GM18873 (cell line): Measurements from ENCODE around the gene CFDP1.

Experiments
- ATAC-seq: cut with Tn5 transposase; IDR thresholded peaks from one replicate; pipeline ENCODE4 v1.9.1; 2021; ENCODE audit warnings: mild to moderate bottlenecking, moderate library complexity, moderate number of reproducible peaks; ENCODE audit not compliant: unreplicated experiment, low FRiP score

Gene CFDP1

DNA sequence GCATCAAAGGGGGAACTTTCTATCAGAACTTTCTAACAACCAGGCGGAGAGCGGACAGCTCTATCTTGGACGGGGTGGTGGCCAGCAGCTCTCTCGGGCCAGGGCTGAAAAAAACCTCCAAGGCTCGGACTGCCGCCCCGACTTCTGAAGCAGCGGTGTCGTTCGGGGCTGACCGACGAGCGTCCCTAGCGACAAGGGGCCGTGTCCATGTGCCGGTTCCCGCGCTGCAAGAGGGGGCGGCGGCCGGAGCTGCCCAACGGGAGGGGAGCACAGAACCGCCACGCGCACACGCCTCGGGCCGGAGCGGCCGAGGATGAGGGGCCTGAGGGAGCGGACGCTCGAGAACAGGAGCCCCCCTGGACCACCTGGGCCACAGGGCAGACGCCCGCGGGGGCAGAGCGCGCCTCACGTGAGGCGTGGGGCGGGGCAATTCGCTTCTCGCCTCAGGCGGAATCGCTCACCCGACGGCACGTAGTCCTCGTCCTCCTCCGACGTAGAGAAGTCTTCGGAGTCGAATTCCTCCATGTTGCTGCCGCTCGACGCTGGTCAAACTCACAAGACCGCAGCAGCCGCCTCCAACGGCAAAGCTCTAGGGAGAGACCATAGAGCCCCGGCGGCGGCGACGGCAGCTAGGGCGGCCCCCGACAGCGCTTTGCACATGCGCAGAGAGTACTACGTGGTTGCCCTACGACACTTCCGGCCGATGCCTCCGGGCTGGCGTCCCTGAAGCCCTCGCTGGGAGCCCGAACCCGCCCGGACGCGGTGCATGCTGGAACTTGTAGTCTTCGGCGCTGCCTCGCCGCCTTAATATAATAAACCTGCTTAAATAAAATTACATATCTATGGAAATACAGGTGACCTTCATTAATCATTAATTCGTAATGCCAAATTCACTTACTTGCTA is at the start of gene CFDP1:
CFDP1 (minus strand) TSS at position 676 of the 904 bp plus-strand sequence; CDS start at position 525, 151 bp downstream.
- ATAC-seq = peak; percentile 93

DNA sequence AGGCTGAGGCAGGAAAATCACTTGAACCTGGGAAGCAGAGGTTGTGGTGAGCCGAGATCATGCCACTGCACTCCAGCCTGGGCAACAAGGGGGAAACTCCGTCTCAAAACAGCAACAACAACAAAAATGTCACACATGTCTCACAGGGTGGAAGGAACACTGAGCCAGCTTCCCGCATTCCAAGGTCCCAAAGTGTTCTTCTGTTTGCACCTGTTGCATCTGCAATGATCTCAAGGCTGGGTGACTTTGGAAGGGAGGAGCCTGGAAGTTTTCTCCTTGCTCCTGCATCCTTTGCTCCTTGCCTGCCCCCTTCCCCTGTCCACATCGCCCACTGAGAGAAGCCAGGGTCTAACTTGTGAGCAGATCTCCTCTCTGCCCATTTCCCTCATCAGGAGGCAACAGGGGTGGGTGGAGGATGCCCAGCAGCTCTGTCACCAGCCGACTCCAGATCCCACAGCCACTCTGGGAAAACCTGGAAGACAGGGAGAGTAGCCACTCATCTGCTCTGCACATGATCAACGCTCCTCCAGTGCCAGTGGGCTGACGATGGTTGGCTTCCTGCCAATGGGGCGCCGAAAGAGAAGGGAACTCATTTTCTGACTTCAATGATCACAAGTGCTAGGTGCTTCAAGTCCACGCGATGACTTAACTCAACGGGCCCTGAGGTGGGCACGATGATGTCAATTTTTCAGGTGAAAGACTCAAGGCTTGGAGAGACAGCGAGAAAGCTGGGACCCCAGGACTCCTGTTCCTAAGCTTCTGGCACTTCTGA is 49.3 kb upstream of the CFDP1 start:
- no peak for ATAC-seq

DNA sequence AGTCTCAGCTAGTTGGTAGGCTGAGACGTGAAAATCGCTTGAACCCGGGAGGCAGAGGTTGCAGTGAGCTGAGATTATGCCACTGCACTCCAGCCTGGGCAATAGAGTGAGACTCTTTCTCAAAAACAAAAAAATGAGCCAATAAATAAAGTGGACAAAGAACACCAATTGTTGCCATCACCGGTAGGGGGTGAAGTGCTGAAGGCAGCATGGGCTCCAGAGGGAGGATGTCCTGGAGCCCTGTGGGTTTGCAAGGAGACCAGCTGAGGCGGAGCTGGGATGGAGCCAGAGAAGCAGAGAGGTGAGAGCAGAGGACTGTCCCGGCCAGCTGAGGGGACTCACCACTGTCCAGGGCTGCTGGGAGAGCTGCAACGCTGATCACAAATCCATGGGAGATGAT is 48.2 kb upstream of the CFDP1 start:
- ATAC-seq = no peak

DNA sequence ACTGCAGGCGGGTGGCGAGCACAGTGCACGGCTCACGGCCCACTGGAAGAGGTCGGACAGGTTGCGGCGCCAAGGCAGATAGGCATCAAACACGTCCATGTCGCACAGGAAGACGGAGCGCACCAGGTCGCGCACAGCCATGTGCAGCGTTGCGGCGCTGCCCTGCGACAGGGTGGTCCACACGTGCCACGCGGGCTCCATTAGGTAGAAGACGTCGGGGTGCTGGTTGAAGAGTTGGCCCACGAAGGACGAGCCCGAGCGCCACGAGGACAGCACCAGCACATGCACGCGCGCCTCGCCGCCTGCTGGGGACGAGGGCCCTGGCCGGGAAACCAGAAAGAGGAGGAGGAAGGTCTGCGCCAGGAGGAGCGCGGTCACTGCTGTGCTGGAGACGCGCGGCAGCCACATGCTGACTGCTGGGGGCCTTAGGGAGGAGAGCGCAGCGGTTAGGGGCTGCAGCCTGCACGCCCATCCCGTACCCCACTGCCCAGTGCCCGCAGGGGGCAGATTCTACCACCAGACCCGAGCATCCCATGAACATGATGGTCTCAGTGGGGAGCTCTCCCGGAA is 46.2 kb upstream of the CFDP1 start:
- no peak for ATAC-seq

DNA sequence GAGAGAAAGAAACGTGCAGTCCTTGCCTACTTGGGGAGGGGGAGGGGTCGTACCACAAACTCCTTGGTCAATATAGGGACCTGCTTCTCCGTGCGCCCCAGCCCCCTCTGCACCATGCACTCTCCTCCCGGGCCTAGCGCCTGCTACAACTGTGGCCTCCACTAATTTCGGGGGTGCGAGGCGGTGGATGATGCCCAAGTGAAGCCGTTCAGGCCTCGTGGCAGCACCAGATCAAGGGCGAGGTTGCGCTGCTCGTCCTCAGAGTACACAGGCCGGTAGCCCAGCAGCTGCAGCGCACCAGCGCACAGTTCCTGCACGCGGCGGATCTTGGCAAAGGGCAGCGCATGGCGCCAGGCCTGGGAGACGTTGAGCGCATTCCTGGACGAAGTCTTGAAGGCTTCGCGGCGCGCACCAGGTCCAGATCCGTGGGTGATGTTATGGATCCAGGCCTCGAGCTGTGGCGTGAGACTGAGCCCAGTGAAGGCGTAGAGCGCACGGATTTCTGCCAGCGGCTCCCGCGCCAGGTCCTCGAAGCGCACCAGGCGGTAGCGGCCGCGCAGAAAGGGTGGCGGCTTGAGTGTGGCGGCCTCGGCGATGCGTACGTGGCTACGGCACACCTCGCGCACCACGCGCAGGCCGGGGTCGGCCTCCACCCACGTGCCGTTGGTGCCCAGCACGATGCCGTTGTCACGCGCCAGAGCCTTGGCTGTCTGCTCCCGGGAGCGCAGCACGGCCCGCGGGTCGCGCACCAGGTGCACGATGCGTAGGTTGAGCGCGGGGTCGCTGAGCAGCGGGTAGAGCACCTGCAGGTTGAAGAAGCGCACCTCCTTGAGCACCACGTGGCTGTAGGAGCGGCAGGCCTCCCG is 45.4 kb upstream of the CFDP1 start:
- no peak for ATAC-seq

DNA sequence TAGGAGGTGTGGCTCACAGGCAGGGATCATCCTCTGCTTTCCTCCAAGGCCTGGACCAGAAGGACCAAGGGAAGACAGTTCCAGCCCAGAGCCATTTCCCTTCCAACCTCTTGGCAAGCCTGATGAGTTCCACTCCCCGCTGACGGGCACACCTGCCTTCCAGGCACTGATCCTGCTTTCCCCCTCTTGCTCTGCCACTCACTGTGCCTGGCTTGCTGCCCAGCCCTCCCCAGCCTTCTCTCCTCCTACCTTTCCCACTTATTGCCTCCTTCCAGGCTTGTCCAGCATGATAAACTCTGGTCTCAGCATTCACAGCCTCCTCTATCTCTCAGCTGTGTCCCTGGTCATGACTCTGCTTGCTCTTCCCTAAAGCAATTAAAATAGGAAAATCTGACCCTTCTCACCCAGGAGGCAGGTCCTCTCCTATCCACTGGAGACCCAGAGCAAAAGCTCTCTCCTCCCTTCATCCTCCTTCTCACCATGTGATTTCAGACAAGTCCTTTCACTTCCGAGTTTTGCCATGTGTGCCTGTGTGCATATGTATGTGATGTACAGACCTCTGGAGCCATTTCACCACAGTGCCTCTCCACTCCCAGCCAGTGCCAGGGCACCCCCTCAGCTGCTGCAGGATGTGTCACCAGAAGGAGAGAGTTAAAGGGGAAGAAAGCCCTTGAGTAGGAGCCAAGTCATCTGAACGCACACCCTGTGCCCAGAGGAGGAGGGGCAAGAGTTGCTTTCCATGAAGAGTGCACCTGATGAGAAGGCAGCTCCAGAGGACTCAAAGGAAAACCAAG is 44.6 kb upstream of the CFDP1 start:
- no peak for ATAC-seq

DNA sequence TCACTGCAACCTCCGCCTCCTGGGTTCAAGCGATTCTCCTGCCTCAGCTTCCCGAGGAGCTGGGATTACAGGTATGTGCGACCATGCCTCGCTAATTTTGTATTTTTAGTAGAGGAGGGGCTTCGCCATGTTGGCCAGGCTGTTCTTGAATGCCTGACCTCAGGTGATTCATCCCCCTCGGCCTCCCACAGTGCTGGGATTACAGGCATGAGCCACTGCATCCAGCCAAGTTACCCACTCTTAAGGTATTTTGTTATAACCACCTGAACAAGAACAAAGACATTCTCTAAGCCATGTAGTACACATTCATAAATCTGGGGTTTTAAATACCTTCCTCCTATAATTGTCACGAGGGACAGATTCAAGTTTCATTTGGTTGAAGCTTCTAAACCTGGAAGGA is 43.5 kb upstream of the CFDP1 start:
- ATAC-seq = no peak

DNA sequence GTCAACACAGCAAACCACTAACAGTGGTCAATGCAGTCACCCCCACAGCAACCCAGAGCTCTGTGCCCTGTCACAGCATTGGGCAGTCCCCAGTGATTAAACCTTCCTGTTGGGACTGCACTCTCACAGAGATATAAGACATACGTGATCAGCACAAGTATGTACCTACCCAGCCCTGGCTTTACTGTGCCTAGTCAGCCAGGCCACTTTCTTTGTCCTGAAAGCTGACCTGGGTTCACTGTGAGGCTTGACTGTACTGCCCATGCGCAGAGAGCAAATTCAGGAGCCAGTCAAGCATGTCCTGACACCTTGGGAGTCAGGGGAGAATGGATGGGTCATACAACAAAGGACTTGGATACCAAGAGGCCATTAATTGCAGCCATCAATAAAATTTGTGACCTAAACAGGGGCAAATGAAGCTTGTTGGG is 42.1 kb upstream of the CFDP1 start:
- no peak for ATAC-seq

DNA sequence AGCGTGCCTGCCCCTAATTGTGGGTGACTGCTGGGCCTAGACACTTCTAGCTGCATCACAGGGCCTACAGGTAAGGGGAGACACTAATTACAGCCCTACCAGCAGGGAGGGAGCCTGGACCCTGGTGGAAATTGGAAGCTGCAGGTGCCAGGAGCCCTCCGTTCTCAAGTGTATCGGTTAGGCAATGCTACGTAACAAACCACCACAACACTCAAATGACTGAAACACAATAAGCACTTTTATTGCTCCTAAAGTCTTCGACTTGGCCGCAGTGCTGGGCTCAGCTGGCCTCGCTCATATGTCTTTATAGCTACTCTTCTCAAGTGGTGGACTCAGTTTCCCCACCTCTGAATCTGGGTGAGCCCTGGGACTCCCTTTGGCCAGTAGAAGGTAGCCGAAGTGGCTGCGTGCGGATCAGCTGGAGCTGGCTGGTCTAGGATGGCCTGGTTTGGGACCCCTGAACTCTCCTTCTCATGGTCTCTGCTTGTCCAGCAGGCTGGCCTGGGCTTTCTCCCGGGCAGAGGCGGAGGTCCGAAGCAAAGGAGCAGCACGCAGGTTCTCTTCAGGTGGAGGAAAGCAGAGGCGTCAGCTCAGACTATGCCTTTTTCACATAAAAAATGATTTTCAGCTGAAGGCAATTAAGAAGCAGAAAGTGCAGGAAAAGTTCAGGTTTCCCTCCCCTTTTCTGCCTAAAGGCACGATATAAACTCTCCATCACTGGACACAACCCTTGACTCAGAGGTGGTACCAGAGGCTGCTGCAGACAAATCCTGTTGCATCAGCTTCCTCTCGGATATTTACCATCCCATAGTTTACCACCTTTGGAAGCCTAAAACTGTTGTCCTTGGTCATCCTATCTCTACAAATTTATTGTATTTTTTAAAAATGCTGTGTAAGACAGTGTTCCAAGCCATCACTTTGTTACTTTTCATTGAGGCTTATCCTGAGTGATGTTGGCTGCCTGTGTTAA is 39.9 kb upstream of the CFDP1 start:
- no peak for ATAC-seq

DNA sequence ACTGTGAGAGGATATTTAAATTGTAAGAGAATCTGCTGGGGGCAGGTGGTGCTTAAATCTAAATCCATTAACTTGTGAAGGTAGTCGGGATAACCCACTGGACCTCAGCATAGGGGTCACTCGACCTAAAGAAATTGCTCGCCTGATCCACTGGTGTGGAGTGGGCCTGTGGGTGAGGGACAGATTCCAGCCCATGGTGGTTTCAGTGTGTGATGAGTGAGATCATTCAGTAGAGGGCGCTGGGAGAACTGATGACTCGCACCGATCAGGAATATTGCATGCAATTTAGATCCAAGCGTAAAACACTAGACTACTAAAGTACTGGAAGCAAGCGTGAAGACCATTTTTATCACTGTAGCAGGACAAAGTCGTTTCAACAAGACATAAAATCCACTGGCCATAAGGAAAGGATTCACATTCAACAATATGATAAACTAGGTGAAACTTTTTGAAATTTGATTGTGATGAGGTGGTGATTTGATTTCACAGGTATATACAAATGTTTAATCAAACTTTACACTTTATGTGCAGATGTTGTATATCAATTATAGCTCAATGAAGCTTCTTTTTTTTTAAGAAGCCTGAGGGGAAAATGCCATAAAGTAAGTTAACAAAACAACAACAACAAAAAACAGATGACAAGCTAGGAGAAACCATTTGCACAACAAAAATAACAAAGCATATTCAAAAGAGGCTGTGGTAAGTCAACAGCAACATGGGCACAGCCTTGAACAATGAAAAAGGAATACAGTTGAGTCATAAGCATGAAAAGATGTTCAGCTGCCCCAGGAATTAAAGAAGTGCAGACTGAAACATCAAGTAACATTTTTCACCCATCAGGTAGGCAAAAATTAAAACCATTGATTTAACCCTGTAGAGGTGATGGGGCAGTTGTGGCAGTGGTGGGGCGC is 38.7 kb upstream of the CFDP1 start:
- ATAC-seq = peak; percentile 73

DNA sequence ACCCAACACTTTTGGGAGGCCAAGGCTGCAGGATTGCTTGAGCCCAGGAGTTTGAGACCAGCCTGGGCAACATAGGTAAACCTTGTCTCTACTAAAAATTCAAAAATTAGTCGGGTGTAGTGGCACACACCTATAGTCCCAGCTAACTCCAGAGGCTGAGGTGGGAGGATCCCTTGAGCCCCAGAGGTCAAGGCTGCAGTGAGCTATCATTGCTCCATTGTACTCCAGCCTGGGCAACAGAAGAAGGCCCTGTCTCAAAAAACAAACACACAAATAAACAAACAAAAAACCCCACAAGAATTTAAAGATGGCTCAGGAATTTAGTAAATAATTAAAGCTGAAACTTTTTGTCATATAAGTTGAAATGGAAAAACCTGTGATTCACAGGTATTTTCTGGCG is 33.5 kb upstream of the CFDP1 start:
- ATAC-seq = no peak

DNA sequence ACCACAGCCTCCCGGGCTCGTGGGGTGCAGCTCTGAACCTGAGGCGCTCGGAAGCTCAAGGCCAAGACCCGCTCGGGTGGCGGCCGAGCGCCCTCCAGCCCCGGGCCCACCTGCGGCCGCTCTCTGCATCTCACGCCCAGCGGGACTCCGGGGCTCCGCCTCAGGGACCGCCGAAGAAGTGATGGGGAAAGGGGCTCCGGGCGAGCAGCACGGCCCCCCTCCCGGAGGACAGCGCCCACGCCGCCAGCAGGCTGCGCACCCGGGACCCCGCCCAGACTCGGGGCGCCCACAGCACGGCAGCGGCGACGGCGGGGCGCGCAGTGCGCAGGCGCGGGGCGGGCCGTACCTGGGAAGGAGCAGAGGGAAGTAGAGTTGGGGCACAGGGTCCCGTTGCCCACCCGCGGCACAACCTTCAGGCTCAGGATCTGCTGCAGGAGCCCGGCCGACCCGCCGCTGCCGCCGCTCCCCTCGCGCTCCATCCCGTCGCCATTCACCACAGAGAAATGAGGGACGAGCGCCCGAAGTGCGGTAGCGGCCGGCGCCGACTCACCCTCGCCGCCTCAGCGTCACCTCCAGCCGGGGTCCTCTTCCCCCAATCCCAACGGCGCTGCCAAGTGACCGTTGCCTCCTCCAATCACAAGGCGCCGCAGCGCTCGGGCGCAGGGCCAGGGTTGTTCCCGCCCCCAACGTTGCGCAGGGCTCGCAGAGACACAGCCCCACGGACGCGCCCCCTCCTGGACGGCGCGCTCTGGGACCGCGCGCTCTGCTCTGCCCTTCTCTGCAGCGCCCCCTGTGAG is 31.0 kb upstream of the CFDP1 start, which contains the start of gene TMEM170A:
TMEM170A (minus strand) TSS at position 568 of the 797 bp plus-strand sequence; CDS start at position 479, 89 bp downstream.
- ATAC-seq = peak; percentile 94

DNA sequence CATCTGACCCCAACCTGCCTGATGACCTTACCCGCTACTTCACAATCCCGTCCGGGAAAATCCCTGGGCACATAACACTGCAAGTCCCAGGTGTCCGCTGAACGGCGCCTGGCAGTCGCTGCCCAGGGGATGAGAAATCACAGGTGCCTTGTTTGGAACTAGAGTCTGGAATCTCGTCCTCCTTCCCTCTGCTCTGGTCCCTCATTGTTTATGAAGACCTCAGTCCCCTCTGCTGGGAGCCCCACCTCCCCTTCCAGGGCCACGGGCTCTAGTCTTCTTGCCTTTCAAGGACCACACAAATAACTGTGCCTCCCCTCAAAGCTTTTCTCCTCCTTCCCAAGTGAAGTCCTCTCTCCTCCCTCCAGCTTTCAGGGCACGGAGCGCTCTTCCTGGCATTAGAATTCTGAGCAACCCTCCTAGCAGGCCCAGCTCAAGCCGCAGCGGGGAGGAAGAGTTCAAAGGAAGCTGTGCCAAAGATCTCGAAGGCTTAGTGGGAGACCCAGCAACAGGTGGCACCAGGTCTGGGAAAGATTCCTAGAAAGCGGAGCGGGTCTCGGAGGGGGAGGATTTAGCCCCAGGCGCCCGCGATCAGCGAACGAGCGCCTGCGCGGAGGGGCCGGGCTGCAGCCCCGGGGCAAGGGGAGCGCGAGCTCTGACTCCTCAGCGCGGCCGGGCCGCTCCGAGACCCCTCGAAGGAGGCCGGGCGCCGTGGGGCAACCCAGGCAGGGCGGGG is 30.3 kb upstream of the CFDP1 start:
- ATAC-seq = peak; percentile 8

DNA sequence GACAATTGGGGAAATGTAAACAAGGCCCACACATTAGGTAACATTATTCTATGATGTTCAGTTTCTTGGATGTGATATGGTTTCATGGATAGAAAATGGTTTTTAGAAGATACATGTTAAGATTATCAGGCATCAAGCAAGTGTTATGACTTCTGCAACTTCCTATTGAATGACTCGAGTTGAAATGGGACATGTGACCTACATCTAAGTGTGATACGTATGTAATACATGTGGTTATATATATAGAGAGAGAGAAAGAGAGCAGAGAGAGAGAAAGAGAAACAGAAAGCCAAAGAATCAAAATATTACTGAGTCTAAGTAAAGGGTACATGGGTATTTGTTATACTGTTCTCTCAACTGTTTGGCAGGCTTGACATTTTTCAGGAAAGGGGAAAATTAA is 29.5 kb upstream of the CFDP1 start:
- ATAC-seq = peak; percentile 25

DNA sequence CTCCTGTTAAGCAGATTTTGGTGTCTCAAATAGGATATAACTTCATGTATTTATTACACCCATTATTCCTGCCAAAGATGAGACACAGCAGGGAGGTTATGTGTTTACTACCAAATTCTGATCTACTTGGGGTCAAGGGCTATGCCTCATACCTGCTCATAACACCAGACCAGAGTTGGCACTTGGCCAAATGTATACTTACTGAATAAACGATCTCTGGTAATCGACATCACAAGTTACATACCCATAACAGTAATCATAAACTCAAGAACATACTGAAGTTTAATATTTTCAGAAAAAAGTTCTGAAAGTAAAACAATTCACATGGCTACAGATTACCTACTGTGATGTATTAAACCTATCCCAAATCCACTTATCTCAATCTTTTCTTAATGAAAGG is 28.3 kb upstream of the CFDP1 start:
- no peak for ATAC-seq

DNA sequence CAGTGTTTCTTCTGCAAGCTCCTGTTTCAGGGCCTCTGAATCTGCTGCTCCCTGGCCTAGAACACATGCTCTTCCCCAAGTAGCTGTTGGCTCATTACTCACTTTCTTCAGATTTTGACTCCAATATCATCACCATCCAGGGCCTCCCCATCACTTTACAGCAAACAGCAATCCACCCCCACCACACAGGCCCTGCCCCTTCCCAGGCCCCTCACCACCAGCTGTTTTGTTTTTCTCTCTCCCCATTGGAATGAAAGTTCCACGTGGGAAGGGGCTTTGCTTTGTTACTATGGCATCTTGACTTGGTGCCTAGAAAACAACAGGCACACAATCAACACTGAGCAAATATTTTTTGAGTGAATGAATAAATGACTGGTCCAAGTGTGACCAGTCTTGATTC is 27.1 kb upstream of the CFDP1 start:
- no peak for ATAC-seq
